ENCODE results near the gene CDC42SE2. TPM values are rescaled to one million over a fixed set of nuclear protein-coding genes. Genes with fewer than 3 reads are reported as not detected.
A peak's percentile ranks its signal among the peaks of the same experiment; 100 is the strongest.

The CDC42SE2 gene
- total RNA-seq, 1 experiment from 2014 or later = 22.5 TPM

DNA sequence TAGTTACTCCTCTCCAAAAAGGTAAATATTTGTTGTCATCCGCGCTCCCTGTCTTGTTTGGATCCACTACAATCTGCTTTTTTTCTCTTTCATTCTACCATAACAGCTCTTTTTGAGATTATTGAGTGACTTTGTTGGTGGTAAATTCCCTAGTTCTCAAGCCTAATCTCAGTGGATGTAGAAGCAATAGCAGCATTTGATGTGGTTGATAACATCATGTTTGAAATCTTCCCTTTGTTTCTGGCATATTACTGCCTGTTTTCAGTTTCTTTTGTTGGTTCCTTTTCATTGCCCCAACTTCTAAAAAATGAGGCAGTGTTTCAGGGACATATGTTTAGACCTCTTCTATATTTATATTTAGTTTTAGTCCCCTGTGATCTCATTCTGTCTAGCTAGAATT, 8.9 kb downstream of the CDC42SE2 start:
- H3K36me3 Mint-ChIP-seq = no peaks in the 10 kb centered on the region
- no peaks in the 10 kb centered on the region for H3K9me3 Mint-ChIP-seq
- ChIA-PET CTCF (interaction anchor here (1.6 kb wide), 1 partner anchor 9 kb away, joined by 5 read pairs; the partner anchor contains the start of gene CDC42SE2), POLR2A (no interaction called here)
- DNase-seq (ENCODE audit: low spot score) = no peak
- no peak for ATAC-seq
- H3K4me3 Mint-ChIP-seq = no peak overlapping the region
- TF ChIP-seq TEAD1 (CRISPR knock-in tag; IDR thresholded peaks at IDR 0.05) (no peak), ZNF138 (CRISPR knock-in tag; conservative IDR thresholded peaks at IDR 0.05) (no peak)
- H3K27me3 Mint-ChIP-seq (ENCODE audit: low read depth) = no peaks in the 10 kb centered on the region
- H3K27ac Mint-ChIP-seq = no peak overlapping the region
- H3K4me1 Mint-ChIP-seq = peaks cover 10% of the 10 kb centered on the region; the same call in 1 of the 2 replicates

- ChIA-PET POLR2A (interaction anchor here (0.6 kb wide), 1 partner anchor 8 kb away, joined by 5 read pairs; no protein-coding TSS in a partner anchor), CTCF (no interaction called here)
- no peak for DNase-seq (ENCODE audit: low spot score)
- Mint-ChIP-seq H3K9me3 (peaks cover 3% of the 10 kb centered on the region; the same call in 1 of the 2 replicates), H3K27me3 (ENCODE audit: low read depth) (no peaks in the 10 kb centered on the region), H3K27ac (peak overlapping the region; percentile 47; the same call in 1 of the 2 replicates), H3K4me1 (peaks cover 14% of the 10 kb centered on the region), H3K36me3 (peaks cover 8% of the 10 kb centered on the region), H3K4me3 (no peak overlapping the region)
- TF ChIP-seq ZNF138 (CRISPR knock-in tag; conservative IDR thresholded peaks at IDR 0.05) = no peak
- no peak for TF ChIP-seq PRRX2 (CRISPR knock-in tag; IDR thresholded peaks at IDR 0.05)
- no peak for TF ChIP-seq SOX15 (CRISPR knock-in tag; IDR thresholded peaks at IDR 0.05)
- no peak for ATAC-seq
These were observed 10.6 kb downstream of the CDC42SE2 start for GRCh38 chr5:131274326-131275063.

DNA sequence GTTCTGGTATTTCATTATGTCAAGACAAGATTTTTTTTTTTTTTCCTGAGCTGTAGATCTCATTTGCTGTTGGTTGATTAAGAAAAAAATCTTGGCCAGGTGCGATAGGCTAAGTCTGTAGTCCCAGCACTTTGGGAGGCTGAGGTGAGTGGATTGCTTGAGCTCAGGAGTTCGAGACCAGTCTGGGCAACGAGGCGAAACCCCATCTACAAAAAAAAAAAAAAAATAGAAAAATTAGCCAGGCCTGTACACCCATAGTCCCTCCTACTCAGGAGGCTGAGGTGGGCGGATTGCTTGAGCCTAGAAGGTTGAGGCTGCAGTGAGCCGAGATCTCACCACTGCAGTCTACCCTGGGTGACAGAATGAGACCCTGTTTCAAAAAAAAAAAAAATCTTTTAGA, 12.2 kb downstream of the CDC42SE2 start:
- Mint-ChIP-seq H3K27ac (no peak overlapping the region), H3K4me3 (no peak overlapping the region), H3K36me3 (peaks cover 8% of the 10 kb centered on the region), H3K9me3 (peaks cover 3% of the 10 kb centered on the region; the same call in 1 of the 2 replicates), H3K27me3 (ENCODE audit: low read depth) (no peaks in the 10 kb centered on the region), H3K4me1 (peaks cover 23% of the 10 kb centered on the region)
- ChIA-PET CTCF (interaction anchor here (0.6 to 0.7 kb wide), 2 partner anchors 12 to 18 kb away, joined by 3 to 4 read pairs; partner anchors contain the start of gene CDC42SE2), POLR2A (interaction anchor here (1.3 kb wide), 1 partner anchor 12 kb away, joined by 3 read pairs; the partner anchor contains the start of gene CDC42SE2)
- ATAC-seq = no peak
- no peak for DNase-seq (ENCODE audit: low spot score)
- TF ChIP-seq CTCF (IDR thresholded peaks at IDR 0.05) (no peak), STAT6 (CRISPR knock-in tag; conservative IDR thresholded peaks at IDR 0.05; ENCODE audit: low read depth) (no peak), RELA (CRISPR knock-in tag; IDR thresholded peaks at IDR 0.05; ENCODE audit: borderline replicate concordance) (no peak)

DNA sequence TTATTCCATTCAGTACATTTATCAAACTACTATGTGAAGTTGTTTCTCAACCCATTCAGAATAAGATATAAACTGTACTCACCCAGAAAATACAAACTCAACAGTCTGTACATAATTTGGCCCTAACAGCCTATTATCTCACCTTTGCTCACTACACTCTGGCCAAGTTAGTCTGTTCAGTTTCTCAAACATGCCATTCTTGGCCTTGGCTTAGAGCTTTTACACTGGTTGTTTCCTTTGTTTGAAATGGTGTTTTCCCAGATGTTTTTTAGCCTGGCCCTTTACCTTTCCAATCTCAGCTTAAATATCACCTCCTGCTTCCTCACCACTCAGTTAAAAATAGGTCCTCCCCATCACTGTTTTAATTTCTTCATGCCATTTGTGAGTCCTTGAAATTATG, 13.6 kb downstream of the CDC42SE2 start:
- H3K27me3 Mint-ChIP-seq (ENCODE audit: low read depth) = no peaks in the 10 kb centered on the region
- ChIA-PET CTCF (interaction anchor here (0.6 kb wide), 1 partner anchor 105 kb away, joined by 3 read pairs; no protein-coding TSS in a partner anchor), POLR2A (no interaction called here)
- peaks cover 27% of the 10 kb centered on the region for H3K4me1 Mint-ChIP-seq
- DNase-seq (ENCODE audit: low spot score) = no peak
- no peak for ATAC-seq
- peaks cover 12% of the 10 kb centered on the region for H3K36me3 Mint-ChIP-seq
- no peak overlapping the region for H3K27ac Mint-ChIP-seq
- H3K9me3 Mint-ChIP-seq = peaks cover 8% of the 10 kb centered on the region
- no peak overlapping the region for H3K4me3 Mint-ChIP-seq
- no peak for TF ChIP-seq FOXP4 (CRISPR knock-in tag; IDR thresholded peaks at IDR 0.05)
- TF ChIP-seq SP1 (CRISPR knock-in tag; conservative IDR thresholded peaks at IDR 0.05) = no peak
- TF ChIP-seq FOXP1 (CRISPR knock-in tag; IDR thresholded peaks at IDR 0.05; ENCODE audit: borderline replicate concordance) = no peak
- TF ChIP-seq ZBTB21 (CRISPR knock-in tag; IDR thresholded peaks at IDR 0.05; ENCODE audit: borderline replicate concordance) = no peak
- TF ChIP-seq, protein P1, sequence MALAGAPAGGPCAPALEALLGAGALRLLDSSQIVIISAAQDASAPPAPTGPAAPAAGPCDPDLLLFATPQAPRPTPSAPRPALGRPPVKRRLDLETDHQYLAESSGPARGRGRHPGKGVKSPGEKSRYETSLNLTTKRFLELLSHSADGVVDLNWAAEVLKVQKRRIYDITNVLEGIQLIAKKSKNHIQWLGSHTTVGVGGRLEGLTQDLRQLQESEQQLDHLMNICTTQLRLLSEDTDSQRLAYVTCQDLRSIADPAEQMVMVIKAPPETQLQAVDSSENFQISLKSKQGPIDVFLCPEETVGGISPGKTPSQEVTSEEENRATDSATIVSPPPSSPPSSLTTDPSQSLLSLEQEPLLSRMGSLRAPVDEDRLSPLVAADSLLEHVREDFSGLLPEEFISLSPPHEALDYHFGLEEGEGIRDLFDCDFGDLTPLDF (CRISPR knock-in tag; IDR thresholded peaks at IDR 0.05) = no peak
- TF ChIP-seq ARID4B (CRISPR knock-in tag; IDR thresholded peaks at IDR 0.05; ENCODE audit: borderline replicate concordance) = no peak
- TF ChIP-seq EMX1 (CRISPR knock-in tag; IDR thresholded peaks at IDR 0.05) = no peak
- no peak for TF ChIP-seq ATF1 (CRISPR knock-in tag; IDR thresholded peaks at IDR 0.05)
